Measurements from ENCODE around the gene FNDC3B.
"Not testable (repeated sequence)": the region's sequence is repeated elsewhere in the genome, so short reads cannot be mapped to it uniquely, and the experiment has no call there.

Gene FNDC3B

GRCh38 chr3:172039436-172040077 is at the start of gene FNDC3B:
Gene FNDC3B (plus strand): TSS chr3:172039578. CDS start chr3:172112480, 72,902 bp downstream.
- DNase-seq, result peak; percentile 82

- DNase-seq, result not testable (repeated sequence)
These were observed 49.1 kb upstream of the FNDC3B start for GRCh38 chr3:171990239-171990638.

GRCh38 chr3:171991166-171991565 is 48.2 kb upstream of the FNDC3B start:
- DNase-seq, result no peak

GRCh38 chr3:171994646-171995428 is 44.5 kb upstream of the FNDC3B start:
- DNase-seq, result no peak

GRCh38 chr3:171995486-171995885 is 43.9 kb upstream of the FNDC3B start:
- DNase-seq, result no peak

GRCh38 chr3:171996178-171996817 is 43.1 kb upstream of the FNDC3B start:
- no peak for DNase-seq

GRCh38 chr3:171998731-171999130 is 40.6 kb upstream of the FNDC3B start:
- not testable (repeated sequence) for DNase-seq

GRCh38 chr3:172001616-172002015 is 37.8 kb upstream of the FNDC3B start:
- DNase-seq, result not testable (repeated sequence)

GRCh38 chr3:172002512-172003078 is 36.8 kb upstream of the FNDC3B start:
- DNase-seq, result no peak

GRCh38 chr3:172003146-172003545 is 36.2 kb upstream of the FNDC3B start:
- no peak for DNase-seq

GRCh38 chr3:172007065-172007370 is 32.4 kb upstream of the FNDC3B start:
- no peak for DNase-seq

- DNase-seq, result no peak
These were observed 29.6 kb upstream of the FNDC3B start for GRCh38 chr3:172009803-172010202.

- DNase-seq, result no peak
These were observed 26.6 kb upstream of the FNDC3B start for GRCh38 chr3:172012775-172013174.

- DNase-seq, result no peak
These were observed 25.2 kb upstream of the FNDC3B start for GRCh38 chr3:172014145-172014544.

GRCh38 chr3:172018364-172018763 is 21.0 kb upstream of the FNDC3B start:
- no peak for DNase-seq

- DNase-seq, result no peak
These were observed 18.6 kb upstream of the FNDC3B start for GRCh38 chr3:172020763-172021162.

- DNase-seq, result no peak
These were observed 18.2 kb upstream of the FNDC3B start for GRCh38 chr3:172021164-172021563.

GRCh38 chr3:172021859-172022258 is 17.5 kb upstream of the FNDC3B start:
- DNase-seq, result no peak

GRCh38 chr3:172023915-172024314 is 15.5 kb upstream of the FNDC3B start:
- DNase-seq, result no peak

- DNase-seq, result no peak
These were observed 14.7 kb upstream of the FNDC3B start for GRCh38 chr3:172024679-172025078.

GRCh38 chr3:172029425-172030098 is 9.8 kb upstream of the FNDC3B start:
- no peak for DNase-seq

- DNase-seq, result no peak
These were observed 9.2 kb upstream of the FNDC3B start for GRCh38 chr3:172030181-172030580.

GRCh38 chr3:172031996-172032395 is 7.4 kb upstream of the FNDC3B start:
- DNase-seq, result no peak
